PC-9 (cell line): ENCODE results near the gene BARHL1.

Source experiments
- EZH2 ChIP-seq: fragments of 200-600 bp; sonication (generic); IDR thresholded peaks from 2 replicates; pipeline ENCODE4 v1.8.0; 2017; ENCODE audit warnings: antibody characterized with exemption, low read depth
- TF ChIP-seq, protein P1 (sequence below): fragments of 200-600 bp; sonication (generic); conservative IDR thresholded peaks from 2 replicates; pipeline ENCODE4 v1.6.1; 2017; ENCODE audit warnings: mixed run types, antibody characterized with exemption, mild to moderate bottlenecking, moderate library complexity

DNA sequence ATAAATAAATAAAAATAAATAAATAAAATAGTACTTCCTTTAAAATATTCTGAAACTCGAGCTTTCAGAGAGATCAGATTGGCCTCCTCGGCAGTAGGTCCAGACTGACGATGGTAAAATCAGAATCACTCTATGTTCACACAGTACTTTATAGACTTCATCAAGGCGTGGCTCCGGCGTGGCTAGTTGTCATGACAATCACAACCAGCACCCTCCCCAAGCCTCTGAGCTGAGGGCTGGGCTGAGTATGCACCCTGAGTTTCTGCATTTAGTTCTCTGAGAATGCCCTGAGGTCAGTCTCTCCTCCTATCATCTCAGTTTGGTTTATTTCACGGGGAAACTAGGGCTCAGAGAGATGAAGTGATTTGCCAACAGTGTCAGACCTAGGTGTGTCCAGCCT, 43.3 kb upstream of the BARHL1 start:
- TF ChIP-seq, protein P1, sequence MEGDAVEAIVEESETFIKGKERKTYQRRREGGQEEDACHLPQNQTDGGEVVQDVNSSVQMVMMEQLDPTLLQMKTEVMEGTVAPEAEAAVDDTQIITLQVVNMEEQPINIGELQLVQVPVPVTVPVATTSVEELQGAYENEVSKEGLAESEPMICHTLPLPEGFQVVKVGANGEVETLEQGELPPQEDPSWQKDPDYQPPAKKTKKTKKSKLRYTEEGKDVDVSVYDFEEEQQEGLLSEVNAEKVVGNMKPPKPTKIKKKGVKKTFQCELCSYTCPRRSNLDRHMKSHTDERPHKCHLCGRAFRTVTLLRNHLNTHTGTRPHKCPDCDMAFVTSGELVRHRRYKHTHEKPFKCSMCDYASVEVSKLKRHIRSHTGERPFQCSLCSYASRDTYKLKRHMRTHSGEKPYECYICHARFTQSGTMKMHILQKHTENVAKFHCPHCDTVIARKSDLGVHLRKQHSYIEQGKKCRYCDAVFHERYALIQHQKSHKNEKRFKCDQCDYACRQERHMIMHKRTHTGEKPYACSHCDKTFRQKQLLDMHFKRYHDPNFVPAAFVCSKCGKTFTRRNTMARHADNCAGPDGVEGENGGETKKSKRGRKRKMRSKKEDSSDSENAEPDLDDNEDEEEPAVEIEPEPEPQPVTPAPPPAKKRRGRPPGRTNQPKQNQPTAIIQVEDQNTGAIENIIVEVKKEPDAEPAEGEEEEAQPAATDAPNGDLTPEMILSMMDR, result no peak
- TF ChIP-seq EZH2, result no peak
